ENCODE data around the gene SLC1A5.

The SLC1A5 gene

GRCh38 chr19:46728693-46729339 lies 59.6 kb downstream of the SLC1A5 start:
- H3K4me3 ChIP-seq (ENCODE audit: low read depth in 1 of 2, low read length in 2 of 2): no peak overlapping the region
- H3K36me3 ChIP-seq (ENCODE audit: insufficient read depth, low read length): peaks cover 100% of the 10 kb centered on the region
- no peak for TF ChIP-seq EZH2 (IDR thresholded peaks at IDR 0.05; ENCODE audit: borderline replicate concordance, low read depth, low read length, severe bottlenecking)
- TF ChIP-seq, protein P1, sequence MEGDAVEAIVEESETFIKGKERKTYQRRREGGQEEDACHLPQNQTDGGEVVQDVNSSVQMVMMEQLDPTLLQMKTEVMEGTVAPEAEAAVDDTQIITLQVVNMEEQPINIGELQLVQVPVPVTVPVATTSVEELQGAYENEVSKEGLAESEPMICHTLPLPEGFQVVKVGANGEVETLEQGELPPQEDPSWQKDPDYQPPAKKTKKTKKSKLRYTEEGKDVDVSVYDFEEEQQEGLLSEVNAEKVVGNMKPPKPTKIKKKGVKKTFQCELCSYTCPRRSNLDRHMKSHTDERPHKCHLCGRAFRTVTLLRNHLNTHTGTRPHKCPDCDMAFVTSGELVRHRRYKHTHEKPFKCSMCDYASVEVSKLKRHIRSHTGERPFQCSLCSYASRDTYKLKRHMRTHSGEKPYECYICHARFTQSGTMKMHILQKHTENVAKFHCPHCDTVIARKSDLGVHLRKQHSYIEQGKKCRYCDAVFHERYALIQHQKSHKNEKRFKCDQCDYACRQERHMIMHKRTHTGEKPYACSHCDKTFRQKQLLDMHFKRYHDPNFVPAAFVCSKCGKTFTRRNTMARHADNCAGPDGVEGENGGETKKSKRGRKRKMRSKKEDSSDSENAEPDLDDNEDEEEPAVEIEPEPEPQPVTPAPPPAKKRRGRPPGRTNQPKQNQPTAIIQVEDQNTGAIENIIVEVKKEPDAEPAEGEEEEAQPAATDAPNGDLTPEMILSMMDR (IDR thresholded peaks at IDR 0.05; ENCODE audit: borderline replicate concordance, extremely low read depth, low read length, poor library complexity, severe bottlenecking): peak; percentile 93
- DNase-seq (peak; percentile 70), ATAC-seq (ENCODE audit: insufficient read depth, low read depth) (peak; percentile 89)
- no peak overlapping the region for H3K9ac ChIP-seq (ENCODE audit: low read depth, low read length)
- peaks cover 60% of the 10 kb centered on the region for H3K79me2 ChIP-seq (ENCODE audit: insufficient read depth, low read length)
- no peak overlapping the region; the same call in 1 of the 2 replicates for H3K27ac ChIP-seq (ENCODE audit: low read length)
- no peak overlapping the region for H2AFZ ChIP-seq (ENCODE audit: low read depth, low read length)
- H3K9me3 ChIP-seq (ENCODE audit: insufficient read depth, low read length, severe bottlenecking): no peaks in the 10 kb centered on the region
- no peaks in the 10 kb centered on the region for H3K4me1 ChIP-seq (ENCODE audit: insufficient read depth, low read length)
- H3K4me2 ChIP-seq (ENCODE audit: insufficient read depth, low read length): no peak overlapping the region
- no peaks in the 10 kb centered on the region for H3K27me3 ChIP-seq (ENCODE audit: insufficient read depth, low read length, poor library complexity)
- peaks cover 88% of the 10 kb centered on the region for H4K20me1 ChIP-seq (ENCODE audit: insufficient read depth, low read length)

GRCh38 chr19:46728208-46728607 lies 60.2 kb downstream of the SLC1A5 start:
- no peak overlapping the region for H3K9ac ChIP-seq (ENCODE audit: low read depth, low read length)
- H3K27ac ChIP-seq (ENCODE audit: low read length): no peak overlapping the region
- H3K4me1 ChIP-seq (ENCODE audit: insufficient read depth, low read length): no peaks in the 10 kb centered on the region

DNA sequence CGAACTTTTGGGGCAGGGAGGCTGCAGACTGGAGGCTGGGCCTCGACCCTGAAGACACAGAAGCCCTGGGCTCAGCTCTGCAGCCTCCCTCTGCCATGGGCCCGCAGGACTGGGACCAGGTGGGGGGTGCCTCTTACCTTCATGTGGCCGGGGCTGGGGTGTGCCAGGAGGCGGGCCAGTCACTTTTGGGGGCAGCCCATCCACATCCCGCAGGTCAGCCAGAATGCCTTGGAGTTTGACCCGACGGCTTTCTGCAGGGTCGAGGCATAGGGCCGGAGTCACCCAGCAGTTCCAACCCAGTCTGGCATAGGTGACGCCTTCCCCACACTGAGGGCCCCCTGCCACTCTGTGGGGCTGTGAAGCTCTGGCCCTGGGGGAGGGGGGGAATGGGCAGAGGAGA lies 60.6 kb downstream of the SLC1A5 start:
- no peaks in the 10 kb centered on the region for H3K9me3 ChIP-seq (ENCODE audit: insufficient read depth, low read length, severe bottlenecking)
- no peaks in the 10 kb centered on the region for H3K4me1 ChIP-seq (ENCODE audit: insufficient read depth, low read length)
- DNase-seq (no peak), ATAC-seq (ENCODE audit: insufficient read depth, low read depth) (no peak)
- H3K27me3 ChIP-seq (ENCODE audit: insufficient read depth, low read length, poor library complexity): no peaks in the 10 kb centered on the region
- H3K27ac ChIP-seq (ENCODE audit: low read length): no peak overlapping the region
- no peak for TF ChIP-seq EZH2 (IDR thresholded peaks at IDR 0.05; ENCODE audit: borderline replicate concordance, low read depth, low read length, severe bottlenecking)
- TF ChIP-seq, protein P1 (IDR thresholded peaks at IDR 0.05; ENCODE audit: borderline replicate concordance, extremely low read depth, low read length, poor library complexity, severe bottlenecking): no peak
- H3K4me2 ChIP-seq (ENCODE audit: insufficient read depth, low read length): no peak overlapping the region
- H3K79me2 ChIP-seq (ENCODE audit: insufficient read depth, low read length): peaks cover 49% of the 10 kb centered on the region
- H3K36me3 ChIP-seq (ENCODE audit: insufficient read depth, low read length): peaks cover 100% of the 10 kb centered on the region
- peaks cover 87% of the 10 kb centered on the region for H4K20me1 ChIP-seq (ENCODE audit: insufficient read depth, low read length)
- no peak overlapping the region for H2AFZ ChIP-seq (ENCODE audit: low read depth, low read length)
- H3K4me3 ChIP-seq (ENCODE audit: low read depth in 1 of 2, low read length in 2 of 2): no peak overlapping the region
- no peak overlapping the region for H3K9ac ChIP-seq (ENCODE audit: low read depth, low read length)

More at GRCh38 chr19:46728208-46728607, 60.2 kb downstream of the SLC1A5 start:
- Histone ChIP-seq H2AFZ (ENCODE audit: low read depth, low read length) (no peak overlapping the region), H3K36me3 (ENCODE audit: insufficient read depth, low read length) (peaks cover 100% of the 10 kb centered on the region), H3K79me2 (ENCODE audit: insufficient read depth, low read length) (peaks cover 54% of the 10 kb centered on the region), H4K20me1 (ENCODE audit: insufficient read depth, low read length) (peaks cover 88% of the 10 kb centered on the region), H3K9me3 (ENCODE audit: insufficient read depth, low read length, severe bottlenecking) (no peaks in the 10 kb centered on the region), H3K4me3 (ENCODE audit: low read depth in 1 of 2, low read length in 2 of 2) (no peak overlapping the region), H3K4me2 (ENCODE audit: insufficient read depth, low read length) (no peak overlapping the region), H3K27me3 (ENCODE audit: insufficient read depth, low read length, poor library complexity) (no peaks in the 10 kb centered on the region)
- TF ChIP-seq, protein P1 (IDR thresholded peaks at IDR 0.05; ENCODE audit: borderline replicate concordance, extremely low read depth, low read length, poor library complexity, severe bottlenecking): no peak
- TF ChIP-seq EZH2 (IDR thresholded peaks at IDR 0.05; ENCODE audit: borderline replicate concordance, low read depth, low read length, severe bottlenecking): no peak
- DNase-seq: no peak
- no peak for ATAC-seq (ENCODE audit: insufficient read depth, low read depth)

Data from DND-41 (cell line).